ENCODE results near the gene QSOX2.

QSOX2 gene

GRCh38 chr9:136201174-136201573 lies 44.4 kb downstream of the QSOX2 start:
- DNase-seq: no peak

DNA sequence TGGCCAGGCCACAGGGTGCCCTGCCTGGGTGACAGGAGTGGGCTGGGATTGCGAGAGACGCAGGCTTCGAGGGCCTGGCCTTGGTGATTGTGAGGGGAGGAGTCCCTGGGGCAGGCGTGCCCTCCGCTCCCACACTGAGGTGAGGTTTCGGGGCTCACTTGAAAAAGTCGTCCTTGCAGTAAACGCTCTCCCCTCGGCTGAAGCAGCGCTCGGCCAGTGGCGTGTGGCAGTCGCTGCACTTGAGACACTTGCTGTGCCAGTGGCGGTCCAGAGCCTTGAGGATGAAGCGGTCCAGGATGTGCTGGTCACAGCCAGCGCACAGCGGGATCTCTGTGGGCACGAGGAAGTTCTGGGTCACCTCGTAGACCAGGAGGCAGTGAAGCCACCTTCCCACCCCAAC lies 45.2 kb downstream of the QSOX2 start:
- no peak for DNase-seq

DNA sequence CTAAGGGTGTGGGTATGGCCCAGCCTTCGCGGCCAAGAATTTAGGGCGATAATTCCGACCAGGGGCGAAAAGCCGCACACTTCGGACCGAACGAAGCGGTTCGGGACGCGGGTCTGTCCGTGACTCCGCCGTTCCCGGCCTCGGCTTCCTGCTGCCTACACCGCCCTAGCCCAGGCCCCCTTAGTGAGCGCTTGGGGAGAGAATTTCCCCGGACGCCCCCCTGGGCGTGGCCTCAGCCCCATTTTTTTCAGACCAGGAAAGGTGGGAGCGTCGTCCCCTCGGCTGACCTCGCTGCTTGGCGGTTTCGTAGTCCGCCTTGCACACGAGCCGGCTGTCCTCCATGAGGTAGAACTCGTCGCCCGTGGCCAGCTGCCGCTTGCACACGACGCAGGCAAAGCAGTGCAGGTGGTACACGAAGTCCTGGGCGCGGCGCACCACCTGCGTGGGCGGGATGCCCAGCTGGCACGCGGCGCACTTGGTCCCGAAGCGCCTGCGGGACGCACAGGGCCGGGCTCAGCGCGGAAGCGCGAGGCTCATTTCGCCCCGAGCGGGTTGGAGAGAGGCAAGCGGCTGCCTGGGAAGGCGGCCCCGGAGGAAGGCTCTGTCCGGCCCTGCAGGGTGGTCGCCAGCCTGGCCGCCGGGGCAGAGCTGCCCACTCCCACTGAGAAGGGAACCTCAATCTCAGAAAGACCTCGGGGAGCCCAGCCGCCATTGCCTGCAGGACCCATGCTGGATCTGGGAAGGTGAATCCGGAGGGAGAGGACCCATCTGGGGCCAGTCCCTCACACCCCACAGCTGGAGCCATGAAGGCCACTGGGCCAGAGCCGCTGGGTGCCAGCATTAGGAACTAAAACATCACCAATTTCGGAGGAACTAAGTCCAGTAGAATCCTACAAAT lies 46.0 kb downstream of the QSOX2 start:
- DNase-seq: no peak

- DNase-seq: no peak
Observed at GRCh38 chr9:136198605-136199083, 47.0 kb downstream of the QSOX2 start.

DNA sequence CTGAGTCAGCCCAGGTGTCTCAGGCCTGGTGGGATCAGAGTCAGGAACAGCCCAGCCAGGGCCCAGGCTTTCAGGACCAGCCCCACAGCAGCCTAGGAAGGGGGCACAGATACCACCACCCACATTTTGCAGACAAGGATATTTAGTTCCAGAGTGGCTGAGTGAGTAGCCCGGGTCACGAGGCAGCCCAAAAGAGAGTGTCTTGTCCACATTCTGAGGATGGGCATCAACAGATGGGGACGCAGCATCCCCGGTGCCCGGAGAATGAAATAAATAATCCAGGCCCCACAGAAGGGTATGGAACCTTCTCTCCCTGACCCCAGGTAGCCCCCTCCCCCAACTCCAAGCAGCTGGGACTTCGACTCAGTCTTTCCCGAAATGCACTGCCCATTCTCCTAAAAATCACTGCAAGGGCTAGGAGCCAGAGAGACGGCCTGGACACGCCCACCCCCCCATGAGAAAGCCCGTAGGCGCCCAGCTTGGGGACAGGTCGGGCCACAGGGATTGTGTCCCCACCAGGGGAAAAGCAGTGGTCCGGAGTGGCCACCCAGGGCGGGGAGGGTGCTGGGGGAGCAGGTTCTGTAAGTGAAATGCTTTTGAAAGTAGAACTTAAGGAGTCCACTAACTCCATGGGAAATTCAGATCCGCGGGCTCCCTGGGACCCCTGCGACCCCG lies 47.5 kb downstream of the QSOX2 start:
- DNase-seq: no peak

- no peak for DNase-seq
Observed at GRCh38 chr9:136197084-136197875, 48.3 kb downstream of the QSOX2 start.

DNA sequence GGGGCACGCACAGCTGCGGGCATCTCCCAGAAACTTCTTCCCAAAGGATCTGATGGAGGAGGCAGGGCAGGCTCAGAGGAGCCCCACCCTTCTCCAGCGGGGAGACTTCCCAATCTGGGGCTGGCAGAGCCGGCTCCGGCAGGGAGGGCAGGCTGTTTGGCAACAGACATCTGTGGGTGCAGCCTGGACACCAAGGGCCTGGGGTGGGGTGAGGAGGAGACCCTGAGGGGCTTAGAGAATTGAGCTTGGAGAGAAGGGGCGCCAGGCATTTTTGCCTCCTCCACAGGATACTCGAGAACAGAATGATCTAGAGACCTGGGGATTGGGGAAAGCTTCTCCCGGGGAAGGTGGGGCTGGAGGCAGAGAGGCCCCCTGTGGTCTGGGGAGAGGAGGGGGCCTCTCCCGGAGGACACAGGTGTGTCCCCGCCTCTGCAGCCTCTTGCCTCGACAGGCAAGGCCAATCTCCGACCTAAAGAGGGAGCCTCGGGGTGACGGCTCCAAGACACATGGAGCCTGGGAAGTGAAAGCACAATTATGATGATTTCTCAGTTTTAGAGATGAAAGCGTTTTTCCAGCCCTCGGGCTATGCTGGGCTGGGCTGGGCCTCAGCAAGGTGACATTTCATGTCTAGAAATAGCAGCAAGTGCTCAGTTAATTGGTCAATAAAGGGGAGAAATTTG lies 49.1 kb downstream of the QSOX2 start:
- no peak for DNase-seq

DNA sequence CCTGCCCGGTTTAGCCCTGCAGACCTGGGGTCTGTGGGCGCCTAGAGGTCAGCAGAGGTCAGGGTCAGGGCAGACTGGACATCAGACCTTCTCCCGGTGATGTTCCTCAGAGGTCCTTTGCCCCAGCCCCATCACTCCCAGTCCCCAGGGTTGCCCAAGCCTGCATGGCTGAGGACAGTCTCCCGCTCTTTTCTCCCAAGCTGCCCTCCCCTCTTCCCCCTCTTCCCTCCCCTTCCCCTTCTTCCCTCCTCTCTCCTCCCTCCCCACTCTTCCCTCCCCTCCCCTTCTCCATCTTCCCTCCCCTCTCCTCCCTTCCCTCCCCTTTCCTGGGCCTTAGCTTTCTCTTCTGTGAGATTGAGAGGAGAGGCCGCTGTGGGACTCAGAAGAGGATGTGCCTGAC lies 51.1 kb downstream of the QSOX2 start:
- DNase-seq: no peak

DNA sequence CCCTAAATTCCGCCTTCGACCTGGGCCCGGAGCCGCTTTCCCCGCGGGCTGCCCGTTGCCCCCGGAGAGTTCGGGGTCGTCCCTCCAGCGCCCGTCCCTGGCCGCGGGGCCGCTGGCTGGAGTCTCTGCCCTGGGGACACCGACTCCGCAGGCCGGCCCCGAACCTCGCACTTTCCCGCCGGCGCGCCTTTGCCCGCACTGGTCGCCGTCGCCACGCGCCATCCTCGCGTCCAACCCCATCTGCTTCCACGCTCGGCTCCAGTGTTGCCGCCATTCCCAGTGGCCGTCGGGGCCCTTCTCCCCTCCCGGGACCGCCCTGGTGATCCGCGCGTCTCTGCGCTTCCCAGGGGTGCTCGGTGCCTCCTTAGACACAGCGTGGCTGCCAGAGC lies 51.7 kb downstream of the QSOX2 start:
- no peak for DNase-seq

- no peak for DNase-seq
Observed at GRCh38 chr9:136193127-136193890, 52.3 kb downstream of the QSOX2 start.

DNA sequence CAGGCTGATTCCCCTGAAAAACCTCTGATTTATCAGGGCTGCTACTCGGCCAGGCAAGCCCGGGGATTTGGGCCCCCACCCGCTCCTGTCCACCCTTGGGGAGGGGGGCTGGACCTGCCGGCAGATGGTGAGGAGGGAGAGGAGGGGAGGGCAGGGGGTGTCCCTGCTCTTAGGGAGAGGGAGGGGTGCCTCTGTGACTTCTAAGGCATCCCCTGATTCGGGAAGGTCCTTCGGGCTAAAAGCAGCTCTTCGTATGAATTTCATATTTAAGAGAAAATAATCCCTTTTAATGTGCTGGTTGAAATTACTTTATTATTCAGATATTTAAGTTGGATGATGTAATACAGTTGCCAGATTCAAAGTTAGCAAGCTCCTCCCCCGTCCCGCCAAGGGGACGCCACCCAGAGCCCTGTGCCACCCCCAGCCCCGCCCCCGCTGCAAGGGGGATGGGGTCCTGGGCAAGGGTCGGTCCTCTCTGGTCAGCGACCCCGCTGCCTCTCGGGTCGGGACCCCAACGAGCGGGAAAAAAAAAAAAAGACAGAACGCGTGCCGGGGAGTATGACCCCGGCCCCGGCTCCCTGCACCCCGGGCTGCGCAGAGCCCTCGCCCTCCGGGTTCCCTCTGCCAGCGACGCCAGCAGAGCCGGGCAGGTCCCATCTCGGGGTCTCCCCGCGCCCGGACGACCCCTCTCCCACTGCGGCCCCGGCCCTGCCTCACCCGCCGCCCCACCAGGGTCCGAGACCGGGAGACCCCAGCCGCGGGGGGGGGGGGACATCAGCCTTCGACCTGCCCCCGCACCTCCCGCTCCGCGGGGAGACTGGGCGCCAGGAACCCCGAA lies 53.1 kb downstream of the QSOX2 start:
- no peak for DNase-seq

DNA sequence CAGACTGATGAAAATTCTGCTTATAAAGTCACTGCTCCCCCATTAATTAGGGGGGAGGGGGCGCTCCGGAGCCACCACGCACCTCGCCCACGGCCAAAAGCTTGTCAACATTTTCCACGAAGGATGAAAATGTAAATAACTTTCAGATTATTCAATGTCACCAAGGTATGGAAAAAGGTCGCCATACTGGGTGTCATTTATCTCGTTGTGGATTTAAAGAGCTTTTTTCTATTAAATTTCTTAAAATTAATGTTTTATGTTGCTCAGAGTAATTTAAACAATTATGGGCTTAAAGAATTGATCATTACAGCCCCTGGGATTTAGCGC lies 53.7 kb downstream of the QSOX2 start:
- no peak for DNase-seq

GRCh38 chr9:136191099-136191959 lies 54.3 kb downstream of the QSOX2 start:
- DNase-seq: no peak

DNA sequence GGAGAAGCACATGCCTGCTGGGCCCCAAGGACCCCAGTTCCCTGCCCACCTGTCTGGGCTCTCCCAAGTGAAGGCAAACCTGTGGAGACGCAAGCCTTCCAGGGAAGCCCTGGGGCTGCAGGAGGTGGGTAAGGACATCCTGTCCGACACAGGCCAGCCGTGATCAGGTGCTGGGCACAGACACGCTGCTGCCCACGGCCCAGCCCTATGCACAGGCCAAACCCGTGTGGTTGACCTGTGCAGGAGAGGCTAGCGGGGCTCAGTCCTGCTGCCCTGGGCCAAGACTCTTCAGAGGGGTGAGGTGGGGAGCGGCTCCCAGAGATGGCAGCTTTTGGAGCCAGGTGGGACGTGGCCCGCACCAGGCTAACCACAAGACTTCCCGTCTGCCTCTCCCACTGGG lies 55.0 kb downstream of the QSOX2 start:
- no peak for DNase-seq

GRCh38 chr9:136190237-136190601 lies 55.4 kb downstream of the QSOX2 start:
- no peak for DNase-seq

DNA sequence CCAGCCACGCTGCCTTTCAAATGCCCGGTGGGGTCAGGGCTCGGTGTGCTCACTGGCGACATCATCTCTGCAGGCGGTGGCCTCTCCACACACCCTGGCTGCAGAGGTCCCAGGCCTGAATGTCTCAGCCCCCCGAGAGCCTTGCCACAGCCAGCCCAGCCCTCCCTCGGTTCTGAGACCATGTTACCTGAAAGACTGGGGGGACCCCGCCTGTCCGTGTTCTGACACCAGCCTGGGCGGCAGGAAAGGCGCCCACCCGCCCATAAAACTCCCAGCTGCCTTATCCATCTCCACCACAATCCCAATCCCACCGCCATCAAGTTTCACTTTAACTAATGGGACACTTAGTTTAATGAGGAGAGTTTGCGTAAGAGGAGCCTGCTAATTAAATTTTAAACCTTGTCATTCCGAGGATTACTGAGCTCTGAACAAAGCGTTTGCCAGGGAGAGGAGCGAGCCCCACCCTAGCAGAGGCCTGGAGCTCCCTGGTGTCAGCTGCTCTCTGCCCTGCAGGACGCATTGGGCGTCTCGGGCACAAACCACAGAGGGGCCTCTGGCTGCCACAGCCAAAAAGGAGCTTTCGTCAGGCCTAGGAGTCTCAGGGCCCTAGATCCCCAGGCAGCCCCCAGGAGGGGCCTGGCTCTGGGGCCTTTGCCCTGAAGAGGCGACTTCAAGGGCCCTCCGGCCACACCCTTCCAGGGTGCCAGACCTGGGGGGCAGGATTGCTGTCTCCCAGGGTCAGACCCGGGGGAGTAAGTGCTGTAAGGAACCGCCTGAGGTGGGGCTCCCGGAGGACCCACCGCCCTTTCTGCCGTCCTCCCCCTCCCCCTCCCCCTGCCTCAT lies 56.0 kb downstream of the QSOX2 start:
- DNase-seq: no peak

GRCh38 chr9:136187683-136188586 lies 57.7 kb downstream of the QSOX2 start:
- DNase-seq: no peak

DNA sequence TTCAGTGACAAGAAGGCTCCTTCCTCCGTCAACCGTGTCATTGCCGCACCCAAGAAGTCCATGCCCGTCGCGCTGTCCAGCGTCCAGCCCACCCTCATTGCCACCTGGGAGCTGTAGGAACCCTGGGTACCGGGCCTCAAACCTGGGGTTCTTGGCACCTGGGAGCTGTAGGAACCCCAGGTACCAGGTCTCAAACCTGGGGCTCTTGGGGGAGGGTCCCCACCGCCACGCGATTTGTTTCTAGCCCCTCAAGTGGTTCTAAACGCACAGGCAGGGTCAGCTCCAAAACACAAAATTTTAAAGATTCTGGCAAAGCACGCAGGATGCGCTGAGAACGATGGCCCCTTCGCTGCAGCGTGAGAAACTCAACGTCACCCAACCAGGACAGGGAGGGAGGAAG lies 58.4 kb downstream of the QSOX2 start:
- DNase-seq: no peak

Data from KG1 (cell line).